GM23338 (cell line): Measurements from ENCODE around the gene DPH7. TPM values are rescaled to one million over a fixed set of nuclear protein-coding genes. Genes with fewer than 3 reads are reported as not detected.

Experiments
- ATAC-seq: fragments of 200-7000 bp; cut with Tn5 transposase; 3 replicates; pipeline ENCODE4 v1.9.1; 2020
- DNase-seq: peaks from one replicate; pipeline ENCODE4 v3.0.0-alpha.2; 2015; ENCODE audit warnings: low spot score
- H2AFZ ChIP-seq: fragments of 200-600 bp; sonication (generic); 2 replicates; pipeline ENCODE4 v1.8.0; 2016; ENCODE audit warnings: antibody characterized with exemption, mild to moderate bottlenecking, moderate library complexity
- H3F3A ChIP-seq: fragments of 200-600 bp; sonication (generic); replicated peaks from 2 replicates; pipeline ENCODE4 v1.8.0; 2017; ENCODE audit warnings: antibody characterized with exemption, mixed run types, low read depth
- H3K27ac ChIP-seq: fragments of 200-600 bp; sonication (generic); 2 replicates; pipeline ENCODE4 v1.6.1; 2016; ENCODE audit warnings: low read depth
- H3K27me3 ChIP-seq: fragments of 200-600 bp; sonication (generic); 2 replicates; pipeline ENCODE4 v1.8.0; 2016; ENCODE audit warnings: mild to moderate bottlenecking, mixed run types, moderate library complexity; ENCODE audit not compliant: insufficient read depth
- H3K36me3 ChIP-seq: fragments of 200-600 bp; sonication (generic); 2 replicates; pipeline ENCODE4 v1.8.0; 2016; ENCODE audit warnings: mild to moderate bottlenecking; ENCODE audit not compliant: insufficient read depth
- H3K4me1 ChIP-seq: fragments of 200-600 bp; sonication (generic); 2 replicates; pipeline ENCODE4 v1.8.0; 2016; ENCODE audit warnings: mild to moderate bottlenecking, moderate library complexity; ENCODE audit not compliant: insufficient read depth
- H3K4me2 ChIP-seq: fragments of 200-600 bp; sonication (generic); 2 replicates; pipeline ENCODE4 v1.7.1; 2017; ENCODE audit warnings: mixed run types
- H3K4me3 ChIP-seq: fragments of 200-600 bp; sonication (generic); 2 replicates; pipeline ENCODE4 v1.6.1; 2016; ENCODE audit warnings: mixed run types
- H3K79me2 ChIP-seq: fragments of 200-600 bp; sonication (generic); replicated peaks from 2 replicates; pipeline ENCODE4 v1.8.0; 2017; ENCODE audit warnings: mild to moderate bottlenecking; ENCODE audit not compliant: insufficient read depth
- H3K9me2 ChIP-seq: fragments of 200-600 bp; sonication (generic); 2 replicates; pipeline ENCODE4 v1.8.0; 2017; ENCODE audit not compliant: insufficient read depth
- H4K20me1 ChIP-seq: fragments of 200-600 bp; sonication (generic); replicated peaks from 2 replicates; pipeline ENCODE4 v1.8.0; 2017; ENCODE audit warnings: mild to moderate bottlenecking; ENCODE audit not compliant: insufficient read depth
- H3K27ac Mint-ChIP-seq: 2 replicates; pipeline ENCODE4 v1.8.0; 2020; ENCODE audit warnings: inconsistent platforms, mild to moderate bottlenecking, moderate library complexity, mixed read lengths
- H3K27me3 Mint-ChIP-seq: 3 replicates; pipeline ENCODE4 v1.8.0; 2022; ENCODE audit warnings: low read depth, mild to moderate bottlenecking, moderate library complexity, mixed read lengths, inconsistent platforms; ENCODE audit not compliant: insufficient read depth, poor library complexity
- H3K36me3 Mint-ChIP-seq: 3 replicates; pipeline ENCODE4 v1.8.0; 2021; ENCODE audit warnings: low read depth, mild to moderate bottlenecking, inconsistent platforms, moderate library complexity, mixed read lengths
- H3K4me1 Mint-ChIP-seq: 3 replicates; pipeline ENCODE4 v1.8.0; 2020; ENCODE audit warnings: mild to moderate bottlenecking, inconsistent platforms, mixed read lengths
- H3K4me3 Mint-ChIP-seq: 3 replicates; pipeline ENCODE4 v1.8.0; 2021; ENCODE audit warnings: moderate library complexity, mild to moderate bottlenecking, inconsistent platforms, mixed read lengths
- H3K9me3 Mint-ChIP-seq: 3 replicates; pipeline ENCODE4 v1.8.0; 2020; ENCODE audit warnings: moderate library complexity, mild to moderate bottlenecking, inconsistent platforms, mixed read lengths
- CREB1 ChIP-seq: fragments of 250-450 bp; sonication (Bioruptor Pico); IDR thresholded peaks from 2 replicates; pipeline ENCODE4 v1.5.0; 2020; ENCODE audit warnings: low read depth, mild to moderate bottlenecking, moderate library complexity
- ETS1 ChIP-seq: IDR thresholded peaks from 2 replicates; pipeline ENCODE4 v1.6.1; 2016; ENCODE audit warnings: antibody characterized with exemption
- EZH2 ChIP-seq: fragments of 200-600 bp; sonication (generic); IDR thresholded peaks from one replicate; pipeline ENCODE4 v1.8.0; 2017; ENCODE audit warnings: antibody characterized with exemption, mild to moderate bottlenecking, low read depth; ENCODE audit not compliant: unreplicated experiment
- EZH2phosphoT487 ChIP-seq: fragments of 200-600 bp; sonication (generic); IDR thresholded peaks from one replicate; pipeline ENCODE4 v1.8.1; 2018; ENCODE audit warnings: antibody characterized with exemption; ENCODE audit not compliant: unreplicated experiment
- NANOG ChIP-seq: IDR thresholded peaks from 2 replicates; pipeline ENCODE4 v1.6.1; 2016; ENCODE audit warnings: antibody characterized with exemption, borderline replicate concordance
- POLR2AphosphoS5 ChIP-seq: IDR thresholded peaks from 2 replicates; pipeline ENCODE4 v1.6.1; 2016; ENCODE audit warnings: antibody characterized with exemption, low read depth
- REST ChIP-seq: IDR thresholded peaks from one replicate; pipeline ENCODE4 v1.6.1; 2018; ENCODE audit warnings: antibody characterized with exemption; ENCODE audit not compliant: unreplicated experiment
- STAT1 ChIP-seq: IDR thresholded peaks from one replicate; pipeline ENCODE4 v1.6.1; 2016; ENCODE audit warnings: antibody characterized with exemption; ENCODE audit not compliant: unreplicated experiment
- ZNF331 ChIP-seq: fragments of 250-450 bp; sonication (Bioruptor Pico); IDR thresholded peaks from 2 replicates; pipeline ENCODE4 v1.5.0; 2020; ENCODE audit warnings: low read depth, mild to moderate bottlenecking, moderate library complexity
- polyA plus RNA-seq: library from polyadenylated mRNA; unstranded; fragments of >200 nt; fragmentation: Nextera tagmentation; extraction: Ambion mirVana; gene quantifications from 2 replicates; pipeline ENCODE4 v1.2.1, GENCODE V29; 2016
- total RNA-seq: library from RNA; depleted of rRNA; stranded (reverse); fragments of >200 nt; shearing (Covaris generic); gene quantifications from 2 replicates; pipeline ENCODE4 v1.2.3, GENCODE V29; 2014

The DPH7 gene
- total and polyA plus RNA-seq, 2 experiments from 2014 or later: 44.5 to 68.8 TPM

GRCh38 chr9:137592767-137593166 is 14.0 kb upstream of the DPH7 start:
- no peaks in the 10 kb centered on the region for H3K9me2 ChIP-seq
- no peak overlapping the region for H3K4me3 ChIP-seq
- peaks cover 11% of the 10 kb centered on the region; the same call in 1 of the 2 replicates for H4K20me1 ChIP-seq
- no peak overlapping the region for H3K4me2 ChIP-seq
- 0 out of 2 replicates have a peak, but pooled peaks cover 7% of the 10 kb centered on the region for H3F3A ChIP-seq
- H3K36me3 ChIP-seq: peaks cover 4% of the 10 kb centered on the region
- Mint-ChIP-seq H3K9me3 (peaks cover 2% of the 10 kb centered on the region; the same call in 1 of the 3 replicates), H3K36me3 (peaks cover 13% of the 10 kb centered on the region), H3K27ac (no peak overlapping the region), H3K4me3 (no peak overlapping the region), H3K27me3 (peaks cover 14% of the 10 kb centered on the region), H3K4me1 (peaks cover 3% of the 10 kb centered on the region; the same call in 2 of the 3 replicates)
- ATAC-seq (no peak), DNase-seq (no peak)
- no peak overlapping the region for H3K27ac ChIP-seq
- H3K27me3 ChIP-seq: no peaks in the 10 kb centered on the region
- H3K79me2 ChIP-seq: peaks cover 17% of the 10 kb centered on the region
- H3K4me1 ChIP-seq: peaks cover 9% of the 10 kb centered on the region
- no peak for TF ChIP-seq NANOG
- no peak overlapping the region for H2AFZ ChIP-seq

- H3K79me2 ChIP-seq: peaks cover 17% of the 10 kb centered on the region
- peaks cover 14% of the 10 kb centered on the region; the same call in 1 of the 2 replicates for H4K20me1 ChIP-seq
- H3K9me2 ChIP-seq: no peaks in the 10 kb centered on the region
- Mint-ChIP-seq H3K4me1 (peaks cover 5% of the 10 kb centered on the region; the same call in 2 of the 3 replicates), H3K27me3 (peaks cover 18% of the 10 kb centered on the region), H3K4me3 (peak within 1 kb of the TSS; percentile 91), H3K27ac (peak within 1 kb of the TSS; percentile 93), H3K36me3 (peaks cover 33% of the 10 kb centered on the region), H3K9me3 (peaks cover 2% of the 10 kb centered on the region; the same call in 1 of the 3 replicates)
- peaks cover 11% of the 10 kb centered on the region for H3K36me3 ChIP-seq
- peak within 1 kb of the TSS; percentile 94 for H2AFZ ChIP-seq
- DNase-seq (peak; percentile 93), ATAC-seq (peak; percentile 85)
- no peak within 1 kb of the TSS for H3K27ac ChIP-seq
- peak within 1 kb of the TSS; percentile 79 for H3K4me3 ChIP-seq
- 0 out of 2 replicates have a peak, but pooled peaks cover 7% of the 10 kb centered on the region for H3F3A ChIP-seq
- peaks cover 9% of the 10 kb centered on the region for H3K4me1 ChIP-seq
- TF ChIP-seq CREB1 (peak; percentile 90), STAT1 (no peak), ZNF331 (CRISPR knock-in tag) (no peak), EZH2phosphoT487 (no peak), POLR2AphosphoS5 (peak; percentile 67), EZH2 (no peak)
- H3K27me3 ChIP-seq: no peaks in the 10 kb centered on the region
- H3K4me2 ChIP-seq: peak within 1 kb of the TSS; percentile 91
Measured at GRCh38 chr9:137590469-137591383, 12.0 kb upstream of the DPH7 start, which contains the start of gene ZMYND19. Gene ZMYND19 (minus strand): TSS chr9:137590512. CDS start chr9:137590263, 249 bp downstream.

GRCh38 chr9:137590123-137590468 is 11.4 kb upstream of the DPH7 start:
- Mint-ChIP-seq H3K27ac (no peak overlapping the region), H3K27me3 (peaks cover 15% of the 10 kb centered on the region), H3K36me3 (peaks cover 39% of the 10 kb centered on the region), H3K9me3 (peaks cover 2% of the 10 kb centered on the region; the same call in 1 of the 3 replicates), H3K4me1 (peaks cover 5% of the 10 kb centered on the region; the same call in 2 of the 3 replicates), H3K4me3 (no peak overlapping the region; the same call in 2 of the 3 replicates)
- peaks cover 14% of the 10 kb centered on the region; the same call in 1 of the 2 replicates for H4K20me1 ChIP-seq
- no peaks in the 10 kb centered on the region for H3K27me3 ChIP-seq
- peaks cover 9% of the 10 kb centered on the region for H3K4me1 ChIP-seq
- no peak for ATAC-seq
- 0 out of 2 replicates have a peak, but pooled peaks cover 7% of the 10 kb centered on the region for H3F3A ChIP-seq
- peaks cover 15% of the 10 kb centered on the region for H3K36me3 ChIP-seq
- DNase-seq: peak; percentile 30
- no peaks in the 10 kb centered on the region for H3K9me2 ChIP-seq
- no peak overlapping the region for H2AFZ ChIP-seq
- H3K27ac ChIP-seq: no peak overlapping the region
- H3K4me3 ChIP-seq: peak overlapping the region; percentile 79; the same call in 1 of the 2 replicates
- H3K4me2 ChIP-seq: no peak overlapping the region
- peaks cover 17% of the 10 kb centered on the region for H3K79me2 ChIP-seq
- no peak for TF ChIP-seq EZH2phosphoT487
- TF ChIP-seq EZH2: no peak
- TF ChIP-seq NANOG: no peak
- TF ChIP-seq REST: no peak
- TF ChIP-seq CREB1: no peak
- TF ChIP-seq STAT1: no peak
- TF ChIP-seq ETS1: no peak
- no peak for TF ChIP-seq POLR2AphosphoS5
